Muscle layer of duodenum (tissue), 2 donors: ENCODE measurements around the gene SH3RF3.
A peak's percentile ranks its signal among the peaks of the same experiment; 100 is the strongest.

Experiments
- H3K27ac ChIP-seq: one replicate; pipeline ENCODE4 v1.7.0; 2013; ENCODE audit warnings: mild to moderate bottlenecking, low read length
- H3K27me3 ChIP-seq: one replicate; pipeline ENCODE4 v1.7.0; 2013; ENCODE audit warnings: low read depth, mild to moderate bottlenecking, control low read depth, low read length
- H3K36me3 ChIP-seq, 2 donors: one replicate each; pipeline ENCODE4 v1.7.0; 2013; ENCODE audit warnings: low read length in 2 of 2, control low read depth in 1 of 2, mild to moderate bottlenecking in 1 of 2; ENCODE audit not compliant: insufficient read depth in 2 of 2, control insufficient read depth in 1 of 2
- H3K4me1 ChIP-seq, 2 donors: one replicate each; pipeline ENCODE4 v1.7.0; 2013; ENCODE audit warnings: low read length in 2 of 2, mild to moderate bottlenecking in 2 of 2, control low read depth in 1 of 2, moderate library complexity in 1 of 2; ENCODE audit not compliant: insufficient read depth in 2 of 2, control insufficient read depth in 1 of 2
- H3K4me3 ChIP-seq, 2 donors: one replicate each; pipeline ENCODE4 v1.7.0; 2013; ENCODE audit warnings: low read length in 2 of 2, low read depth in 1 of 2, mild to moderate bottlenecking in 1 of 2
- H3K9me3 ChIP-seq, 2 donors: one replicate each; pipeline ENCODE4 v1.7.0; 2013; ENCODE audit warnings: low read length in 2 of 2, control low read depth in 1 of 2, mild to moderate bottlenecking in 1 of 2; ENCODE audit not compliant: control insufficient read depth in 1 of 2
- donor health status: healthy.

Gene SH3RF3

GRCh38 chr2:109162999-109163398, 34.0 kb downstream of the SH3RF3 start:
- H3K9me3 ChIP-seq = no peaks in the 10 kb centered on the region
- no peaks in the 10 kb centered on the region for H3K36me3 ChIP-seq
- no peak overlapping the region for H3K4me3 ChIP-seq
- H3K4me1 ChIP-seq = peaks cover 4 to 10% of the 10 kb centered on the region in 2 donors
- H3K27ac ChIP-seq = no peak overlapping the region
- no peaks in the 10 kb centered on the region for H3K27me3 ChIP-seq

- H3K27ac ChIP-seq = peak overlapping the region; percentile 7
- no peaks in the 10 kb centered on the region for H3K27me3 ChIP-seq
- no peaks in the 10 kb centered on the region for H3K36me3 ChIP-seq
- peaks cover 4 to 10% of the 10 kb centered on the region in 2 donors for H3K4me1 ChIP-seq
- no peaks in the 10 kb centered on the region for H3K9me3 ChIP-seq
- no peak overlapping the region for H3K4me3 ChIP-seq
Measured at GRCh38 chr2:109164311-109164710, 35.3 kb downstream of the SH3RF3 start.

GRCh38 chr2:109164739-109165221, 35.8 kb downstream of the SH3RF3 start:
- no peaks in the 10 kb centered on the region for H3K36me3 ChIP-seq
- no peaks in the 10 kb centered on the region for H3K9me3 ChIP-seq
- H3K4me3 ChIP-seq = no peak overlapping the region
- H3K27me3 ChIP-seq = no peaks in the 10 kb centered on the region
- peak overlapping the region; percentile 23 for H3K27ac ChIP-seq
- peaks cover 4 to 10% of the 10 kb centered on the region in 2 donors for H3K4me1 ChIP-seq

- no peaks in the 10 kb centered on the region for H3K27me3 ChIP-seq
- no peak overlapping the region for H3K4me3 ChIP-seq
- no peaks in the 10 kb centered on the region for H3K9me3 ChIP-seq
- H3K4me1 ChIP-seq = peaks cover 10 to 14% of the 10 kb centered on the region in 2 donors
- no peaks in the 10 kb centered on the region for H3K36me3 ChIP-seq
- no peak overlapping the region for H3K27ac ChIP-seq
Measured at GRCh38 chr2:109166811-109167210, 37.8 kb downstream of the SH3RF3 start.

- no peaks in the 10 kb centered on the region for H3K36me3 ChIP-seq
- H3K9me3 ChIP-seq = no peaks in the 10 kb centered on the region
- H3K4me3 ChIP-seq = no peak overlapping the region
- H3K4me1 ChIP-seq = peaks cover 8 to 21% of the 10 kb centered on the region in 2 donors
- H3K27me3 ChIP-seq = no peaks in the 10 kb centered on the region
- no peak overlapping the region for H3K27ac ChIP-seq
Measured at GRCh38 chr2:109168086-109168485, 39.1 kb downstream of the SH3RF3 start.

- no peak overlapping the region for H3K27ac ChIP-seq
Measured at GRCh38 chr2:109168716-109169115, 39.7 kb downstream of the SH3RF3 start.

GRCh38 chr2:109170645-109171044, 41.6 kb downstream of the SH3RF3 start:
- peaks cover 0 to 32% of the 10 kb centered on the region in 2 donors for H3K4me1 ChIP-seq

More at GRCh38 chr2:109168716-109169115, 39.7 kb downstream of the SH3RF3 start:
- H3K4me3 ChIP-seq = no peak overlapping the region
- H3K9me3 ChIP-seq = no peaks in the 10 kb centered on the region
- H3K4me1 ChIP-seq = peaks cover 8 to 26% of the 10 kb centered on the region in 2 donors
- no peaks in the 10 kb centered on the region for H3K27me3 ChIP-seq
- H3K36me3 ChIP-seq = no peaks in the 10 kb centered on the region

GRCh38 chr2:109171444-109172334, 42.7 kb downstream of the SH3RF3 start:
- Histone ChIP-seq H3K27ac (peak overlapping the region; percentile 90), H3K9me3 (no peaks in the 10 kb centered on the region), H3K4me1 (peaks cover 0 to 32% of the 10 kb centered on the region in 2 donors), H3K4me3 (peak overlapping the region in 1 of 2 donors; percentile 39), H3K36me3 (no peaks in the 10 kb centered on the region), H3K27me3 (no peaks in the 10 kb centered on the region)

More at GRCh38 chr2:109170645-109171044, 41.6 kb downstream of the SH3RF3 start:
- H3K36me3 ChIP-seq = no peaks in the 10 kb centered on the region
- H3K4me3 ChIP-seq = no peak overlapping the region
- no peaks in the 10 kb centered on the region for H3K27me3 ChIP-seq
- peak overlapping the region; percentile 90 for H3K27ac ChIP-seq
- no peaks in the 10 kb centered on the region for H3K9me3 ChIP-seq

GRCh38 chr2:109172556-109173105, 43.6 kb downstream of the SH3RF3 start:
- Histone ChIP-seq H3K9me3 (no peaks in the 10 kb centered on the region), H3K36me3 (no peaks in the 10 kb centered on the region), H3K27ac (peak overlapping the region; percentile 90), H3K4me1 (peaks cover 0 to 42% of the 10 kb centered on the region in 2 donors), H3K27me3 (no peaks in the 10 kb centered on the region), H3K4me3 (no peak overlapping the region)

- Histone ChIP-seq H3K27ac (peak overlapping the region; percentile 90), H3K36me3 (no peaks in the 10 kb centered on the region), H3K4me1 (peaks cover 0 to 42% of the 10 kb centered on the region in 2 donors), H3K9me3 (no peaks in the 10 kb centered on the region), H3K4me3 (no peak overlapping the region), H3K27me3 (no peaks in the 10 kb centered on the region)
Measured at GRCh38 chr2:109173311-109174171, 44.5 kb downstream of the SH3RF3 start.

GRCh38 chr2:109174214-109174613, 45.2 kb downstream of the SH3RF3 start:
- no peaks in the 10 kb centered on the region for H3K36me3 ChIP-seq
- no peaks in the 10 kb centered on the region for H3K27me3 ChIP-seq
- no peak overlapping the region for H3K4me3 ChIP-seq
- peaks cover 0 to 42% of the 10 kb centered on the region in 2 donors for H3K4me1 ChIP-seq
- H3K27ac ChIP-seq = peak overlapping the region; percentile 90
- H3K9me3 ChIP-seq = no peaks in the 10 kb centered on the region
